ENCODE measurements around the gene BAHCC1. TPM values are rescaled to one million over a fixed set of nuclear protein-coding genes. Genes with fewer than 3 reads are reported as not detected.

The BAHCC1 gene
- total RNA-seq, 2 experiments from 2014 or later: 0.08 to 0.25 TPM

Other genes with a start within 250 kb of the BAHCC1 start
- gene PVALEF, start 229.9 kb upstream of the BAHCC1 start, total RNA-seq: not detected
- under 1 TPM; 0.21 to 0.26 TPM for gene AATK, start 229.2 kb upstream of the BAHCC1 start, total RNA-seq
- gene CEP131, start 172.5 kb upstream of the BAHCC1 start, total RNA-seq: 10 to 100 TPM in 1 of 2 experiments, 1 to 10 TPM in 1; 8.6 to 10.2 TPM
- 10 to 100 TPM; 25.9 to 31.7 TPM for gene TEPSIN, start 156.4 kb upstream of the BAHCC1 start, total RNA-seq
- 100 to 1,000 TPM in 1 of 2 experiments, 10 to 100 TPM in 1; 97.2 to 102 TPM for gene NDUFAF8, start 156.1 kb upstream of the BAHCC1 start, total RNA-seq
- gene SLC38A10, start 100.2 kb upstream of the BAHCC1 start, total RNA-seq: 10 to 100 TPM; 35.7 to 38.7 TPM
- gene ACTG1, start 117.3 kb downstream of the BAHCC1 start, total RNA-seq: 1,000 to 10,000 TPM; 4,989 to 4,998 TPM
- gene FSCN2, start 132.9 kb downstream of the BAHCC1 start, total RNA-seq: under 1 TPM; 0.29 to 0.36 TPM
- gene FAAP100, start 156.9 kb downstream of the BAHCC1 start, total RNA-seq: 10 to 100 TPM; 48.1 to 51.1 TPM
- 100 to 1,000 TPM; 103 TPM for gene NPLOC4, start 241.7 kb downstream of the BAHCC1 start, total RNA-seq
- gene TSPAN10, start 241.7 kb downstream of the BAHCC1 start, total RNA-seq: under 1 TPM; 0.19 to 0.26 TPM

Measured in activated naive CD8-positive, alpha-beta T cell treated with anti-CD3 and anti-CD28 coated beads for 36 hours (primary cell).